ENCODE data around the gene HOXC6.

The HOXC6 gene

GRCh38 chr12:54047160-54047963 is 19.1 kb downstream of the HOXC6 start:
- no peak for DNase-seq (ENCODE audit: low spot score)
- in situ Hi-C loops (cut with MboI; ENCODE audit: low pct_unique_long_range_greater_than_20kb, low sequenced_read_pairs, unreplicated experiment) = loop anchor here (25.0 kb wide), 1 partner anchor 110 kb away; the partner anchor contains the start of gene HOXC13
- no peak for TF ChIP-seq CTCF (IDR thresholded peaks at IDR 0.05; ENCODE audit: extremely low read depth, insufficient read depth, missing control alignments)

GRCh38 chr12:54047964-54048303 is 19.7 kb downstream of the HOXC6 start:
- in situ Hi-C loops (cut with MboI; ENCODE audit: low pct_unique_long_range_greater_than_20kb, low sequenced_read_pairs, unreplicated experiment) = loop anchor here (25.0 kb wide), 1 partner anchor 111 kb away; the partner anchor contains the start of gene HOXC13
- no peak for TF ChIP-seq CTCF (IDR thresholded peaks at IDR 0.05; ENCODE audit: extremely low read depth, insufficient read depth, missing control alignments)

GRCh38 chr12:54048406-54049093 is 20.3 kb downstream of the HOXC6 start:
- in situ Hi-C loops (cut with MboI; ENCODE audit: low pct_unique_long_range_greater_than_20kb, low sequenced_read_pairs, unreplicated experiment) = loop anchor here (25.0 kb wide), 1 partner anchor 111 kb away; the partner anchor contains the start of gene HOXC13

More at GRCh38 chr12:54047964-54048303, 19.7 kb downstream of the HOXC6 start:
- no peak for DNase-seq (ENCODE audit: low spot score)

GRCh38 chr12:54049108-54049507 is 20.9 kb downstream of the HOXC6 start:
- no peak for DNase-seq (ENCODE audit: low spot score)
- no peak for TF ChIP-seq CTCF (IDR thresholded peaks at IDR 0.05; ENCODE audit: extremely low read depth, insufficient read depth, missing control alignments)
- in situ Hi-C loops (cut with MboI; ENCODE audit: low pct_unique_long_range_greater_than_20kb, low sequenced_read_pairs, unreplicated experiment) = loop anchor here (25.0 kb wide), 1 partner anchor 112 kb away; the partner anchor contains the start of gene HOXC13

More at GRCh38 chr12:54048406-54049093, 20.3 kb downstream of the HOXC6 start:
- no peak for DNase-seq (ENCODE audit: low spot score)
- no peak for TF ChIP-seq CTCF (IDR thresholded peaks at IDR 0.05; ENCODE audit: extremely low read depth, insufficient read depth, missing control alignments)

GRCh38 chr12:54050482-54050810 is 22.2 kb downstream of the HOXC6 start:
- TF ChIP-seq CTCF (IDR thresholded peaks at IDR 0.05; ENCODE audit: extremely low read depth, insufficient read depth, missing control alignments) = no peak
- in situ Hi-C loops (cut with MboI; ENCODE audit: low pct_unique_long_range_greater_than_20kb, low sequenced_read_pairs, unreplicated experiment) = no loop called here
- no peak for DNase-seq (ENCODE audit: low spot score)

- no peak for DNase-seq (ENCODE audit: low spot score)
- in situ Hi-C loops (cut with MboI; ENCODE audit: low pct_unique_long_range_greater_than_20kb, low sequenced_read_pairs, unreplicated experiment) = no loop called here
- TF ChIP-seq CTCF (IDR thresholded peaks at IDR 0.05; ENCODE audit: extremely low read depth, insufficient read depth, missing control alignments) = no peak
Observed at GRCh38 chr12:54051026-54051842, 23.0 kb downstream of the HOXC6 start.

Measured in GM13977 (cell line).